Gastrocnemius medialis (tissue), 4 donors: ENCODE data around the gene ACTN3. TPM values are rescaled to one million over a fixed set of nuclear protein-coding genes. Genes with fewer than 3 reads are reported as not detected.

Experiments
- ATAC-seq, 2 donors: fragments of 150-250 bp; one replicate each; pipeline ENCODE4 v1.9.1; 2016
- DNase-seq, 2 donors: peaks; one replicate each; pipeline ENCODE4 v3.0.0-alpha.2; 2019
- H3K27ac ChIP-seq, 4 donors: fragments of 200-600 bp; sonication (generic); 1 replicate in 1 of 4; 2 replicates in 3 of 4; pipeline ENCODE4 v1.5.1; 2016 to 2018; ENCODE audit warnings: mild to moderate bottlenecking in 2 of 4, moderate library complexity in 1 of 4
- H3K27me3 ChIP-seq, 3 donors: fragments of 200-600 bp; sonication (generic) in 2 of 3; 1 replicate in 1 of 3; 2 replicates in 2 of 3; pipeline versions ENCODE4 v1.5.1 to v1.6.0; 2016 to 2019; ENCODE audit warnings: mild to moderate bottlenecking in 1 of 3, moderate library complexity in 1 of 3
- H3K36me3 ChIP-seq, 2 donors: fragments of 200-600 bp; sonication (generic) in 1 of 2; one replicate each; pipeline ENCODE4 v1.5.1; 2017 to 2018
- H3K4me1 ChIP-seq, 2 donors: fragments of 200-600 bp; sonication (generic) in 1 of 2; one replicate each; pipeline ENCODE4 v1.5.1; 2016 to 2017; ENCODE audit warnings: mild to moderate bottlenecking in 2 of 2
- H3K4me3 ChIP-seq, 4 donors: fragments of 200-600 bp; sonication (generic) in 3 of 4; 1 replicate in 1 of 4; 2 replicates in 3 of 4; pipeline ENCODE4 v1.5.1; 2016 to 2019; ENCODE audit warnings: mild to moderate bottlenecking in 2 of 4
- H3K9me3 ChIP-seq, 3 donors: fragments of 200-600 bp; sonication (generic) in 2 of 3; 1 replicate in 1 of 3; 2 replicates in 2 of 3; pipeline ENCODE4 v1.5.1; 2016 to 2019
- POLR2A ChIP-seq, 2 donors: fragments of 450-650 bp; IDR thresholded peaks; one replicate each; pipeline ENCODE4 v1.6.1; 2017; ENCODE audit warnings: antibody characterized with exemption in 2 of 2, mild to moderate bottlenecking in 2 of 2, moderate library complexity in 2 of 2
- in situ Hi-C, 4 donors: fragments of 200-750 bp; cut with MboI; loops; one replicate each; pipeline versions ENCODE4 v1.15.0 to v1.8.0; 2017; ENCODE audit warnings: low sequenced_read_pairs in 4 of 4
- intact Hi-C: fragments of 100-400 bp; cut with DNase I; formaldehyde crosslinking; loops from one replicate; pipeline ENCODE4 v1.15.1; 2023; ENCODE audit warnings: low total_unique reads
- total RNA-seq, 4 donors: library from RNA; depleted of rRNA; stranded (reverse); fragments of >200 nt; gene quantifications; one replicate each; pipeline versions ENCODE4 v1.1.0 to v1.2.3, GENCODE V29; 2016
- TF ChIP-seq, protein P1 (sequence below), 5 experiments: fragments of 450-650 bp in 3 of 5; fragments of 200-600 bp in 2 of 5; sonication (generic) in 2 of 5; IDR thresholded peaks in 4 of 5; conservative IDR thresholded peaks in 1 of 5; 1 replicate in 4 of 5; 2 replicates in 1 of 5; pipeline ENCODE4 v1.5.1; 2016 to 2019; ENCODE audit warnings: antibody characterized with exemption in 5 of 5, mild to moderate bottlenecking in 3 of 5, moderate library complexity in 3 of 5

ACTN3 gene
- total RNA-seq, 4 donors from 2014 or later = 0.85 to 2.4 (median 1.2) TPM

DNA sequence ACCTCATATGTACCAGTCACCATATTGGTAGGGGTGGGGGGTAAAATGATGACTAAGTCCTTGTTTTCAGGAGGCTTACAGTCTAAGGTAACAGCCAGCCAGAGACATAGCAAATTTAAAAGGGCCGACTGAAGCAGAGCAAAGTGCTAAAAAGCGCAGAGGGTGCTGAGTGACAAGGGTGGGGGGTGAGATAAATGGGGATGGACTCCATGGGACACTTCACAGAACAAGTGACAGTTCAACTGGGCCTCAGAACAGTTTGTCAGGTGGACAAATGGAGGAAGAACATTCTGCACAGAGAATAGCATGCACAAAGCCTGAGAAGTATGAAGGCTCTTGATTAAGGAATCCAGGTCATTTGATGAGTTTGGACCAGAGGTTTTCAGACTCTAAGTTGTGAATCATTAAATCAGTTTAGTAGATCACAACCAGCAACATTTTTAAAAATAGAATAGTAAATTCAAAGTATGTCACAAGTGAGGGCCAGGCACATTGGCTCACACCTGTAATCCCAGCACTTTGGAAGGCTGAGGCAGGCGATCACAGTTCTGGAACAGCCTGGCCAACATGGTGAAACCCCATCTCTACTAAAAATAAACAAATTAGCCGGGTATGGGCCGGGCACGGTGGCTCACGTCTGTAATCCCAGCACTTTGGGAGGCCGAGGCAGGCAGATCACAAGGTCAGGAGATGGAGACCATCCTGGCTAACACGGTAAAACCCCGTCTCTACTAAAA is 22.2 kb upstream of the ACTN3 start:
- Histone ChIP-seq H3K27ac (peak overlapping the region in 3 of 4 donors; percentile 69 to 82 (median 75)), H3K4me1 (peaks cover 0 to 12% of the 10 kb centered on the region in 2 donors), H3K27me3 (no peaks in the 10 kb centered on the region), H3K36me3 (peaks cover 0 to 40% of the 10 kb centered on the region in 2 donors), H3K9me3 (no peaks in the 10 kb centered on the region), H3K4me3 (no peak overlapping the region)
- intact Hi-C loops (loop anchor here (1.0 kb wide), 1 partner anchor 22 kb away; the partner anchor contains the start of genes ACTN3 and ZDHHC24), in situ Hi-C loops (no loop called here)
- peak in 1 of 2 donors; percentile 88 for ATAC-seq
- DNase-seq = peak in 1 of 2 donors; percentile 63
- TF ChIP-seq, protein P1, sequence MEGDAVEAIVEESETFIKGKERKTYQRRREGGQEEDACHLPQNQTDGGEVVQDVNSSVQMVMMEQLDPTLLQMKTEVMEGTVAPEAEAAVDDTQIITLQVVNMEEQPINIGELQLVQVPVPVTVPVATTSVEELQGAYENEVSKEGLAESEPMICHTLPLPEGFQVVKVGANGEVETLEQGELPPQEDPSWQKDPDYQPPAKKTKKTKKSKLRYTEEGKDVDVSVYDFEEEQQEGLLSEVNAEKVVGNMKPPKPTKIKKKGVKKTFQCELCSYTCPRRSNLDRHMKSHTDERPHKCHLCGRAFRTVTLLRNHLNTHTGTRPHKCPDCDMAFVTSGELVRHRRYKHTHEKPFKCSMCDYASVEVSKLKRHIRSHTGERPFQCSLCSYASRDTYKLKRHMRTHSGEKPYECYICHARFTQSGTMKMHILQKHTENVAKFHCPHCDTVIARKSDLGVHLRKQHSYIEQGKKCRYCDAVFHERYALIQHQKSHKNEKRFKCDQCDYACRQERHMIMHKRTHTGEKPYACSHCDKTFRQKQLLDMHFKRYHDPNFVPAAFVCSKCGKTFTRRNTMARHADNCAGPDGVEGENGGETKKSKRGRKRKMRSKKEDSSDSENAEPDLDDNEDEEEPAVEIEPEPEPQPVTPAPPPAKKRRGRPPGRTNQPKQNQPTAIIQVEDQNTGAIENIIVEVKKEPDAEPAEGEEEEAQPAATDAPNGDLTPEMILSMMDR (IDR thresholded peaks at IDR 0.05 in 4 of 5, conservative IDR thresholded peaks at IDR 0.05 in 1 of 5) = no peak
- no peak for TF ChIP-seq POLR2A (IDR thresholded peaks at IDR 0.05)

DNA sequence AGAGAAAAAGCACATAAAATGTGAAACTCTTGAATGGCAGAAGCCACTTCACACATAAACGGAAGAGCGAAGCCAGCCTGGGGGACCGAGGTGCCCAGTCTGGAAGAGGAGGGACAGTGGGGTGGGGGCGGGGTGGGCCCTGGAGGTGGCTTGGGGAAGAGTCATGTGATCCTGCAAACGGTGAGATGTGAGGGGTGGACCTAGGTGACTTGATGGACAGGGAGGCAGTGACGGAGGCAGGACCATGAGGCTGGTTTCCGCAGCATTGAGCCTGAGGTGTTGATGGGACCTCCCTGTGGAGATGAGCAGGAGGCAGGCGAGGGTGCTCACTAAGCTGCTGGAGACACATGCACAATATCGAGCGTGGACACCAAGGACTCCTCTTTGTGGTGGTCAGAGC is 17.6 kb upstream of the ACTN3 start:
- DNase-seq (no peak), ATAC-seq (no peak)
- Histone ChIP-seq H3K4me1 (peaks cover 0 to 11% of the 10 kb centered on the region in 2 donors), H3K27me3 (no peaks in the 10 kb centered on the region), H3K9me3 (no peaks in the 10 kb centered on the region), H3K27ac (no peak overlapping the region), H3K36me3 (peaks cover 0 to 7% of the 10 kb centered on the region in 2 donors), H3K4me3 (no peak overlapping the region)
- in situ Hi-C loops = no loop called here
- intact Hi-C loops = no loop called here
- no peak for TF ChIP-seq POLR2A (IDR thresholded peaks at IDR 0.05)
- TF ChIP-seq, protein P1 (IDR thresholded peaks at IDR 0.05 in 4 of 5, conservative IDR thresholded peaks at IDR 0.05 in 1 of 5) = no peak

DNA sequence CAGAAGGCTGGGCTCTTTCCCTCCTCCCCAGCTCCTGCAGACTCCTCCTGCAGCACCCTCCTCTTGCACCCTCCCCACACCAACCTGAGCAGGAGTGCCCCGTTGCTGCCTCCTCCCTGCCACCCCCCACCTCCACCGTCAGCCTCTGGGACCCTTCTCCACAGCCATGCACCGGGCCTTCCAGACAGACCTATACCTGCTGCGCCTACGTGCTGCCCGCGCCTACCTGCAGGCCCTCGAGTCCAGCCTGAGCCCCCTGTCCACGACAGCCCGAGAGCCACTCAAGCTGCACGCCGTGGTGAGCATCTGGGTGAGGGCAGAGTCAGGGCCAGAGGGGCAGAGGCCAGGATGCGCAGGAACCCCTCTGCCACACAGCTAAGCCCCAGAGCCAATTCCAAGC is 17.0 kb upstream of the ACTN3 start:
- no peak for ATAC-seq
- Histone ChIP-seq H3K9me3 (no peaks in the 10 kb centered on the region), H3K4me3 (no peak overlapping the region), H3K27me3 (no peaks in the 10 kb centered on the region), H3K36me3 (peaks cover 0 to 7% of the 10 kb centered on the region in 2 donors), H3K27ac (no peak overlapping the region), H3K4me1 (peaks cover 0 to 7% of the 10 kb centered on the region in 2 donors)
- TF ChIP-seq, protein P1 (IDR thresholded peaks at IDR 0.05 in 4 of 5, conservative IDR thresholded peaks at IDR 0.05 in 1 of 5) = no peak
- TF ChIP-seq POLR2A (IDR thresholded peaks at IDR 0.05) = no peak
- no peak for DNase-seq
- intact Hi-C loops = no loop called here
- in situ Hi-C loops = no loop called here

DNA sequence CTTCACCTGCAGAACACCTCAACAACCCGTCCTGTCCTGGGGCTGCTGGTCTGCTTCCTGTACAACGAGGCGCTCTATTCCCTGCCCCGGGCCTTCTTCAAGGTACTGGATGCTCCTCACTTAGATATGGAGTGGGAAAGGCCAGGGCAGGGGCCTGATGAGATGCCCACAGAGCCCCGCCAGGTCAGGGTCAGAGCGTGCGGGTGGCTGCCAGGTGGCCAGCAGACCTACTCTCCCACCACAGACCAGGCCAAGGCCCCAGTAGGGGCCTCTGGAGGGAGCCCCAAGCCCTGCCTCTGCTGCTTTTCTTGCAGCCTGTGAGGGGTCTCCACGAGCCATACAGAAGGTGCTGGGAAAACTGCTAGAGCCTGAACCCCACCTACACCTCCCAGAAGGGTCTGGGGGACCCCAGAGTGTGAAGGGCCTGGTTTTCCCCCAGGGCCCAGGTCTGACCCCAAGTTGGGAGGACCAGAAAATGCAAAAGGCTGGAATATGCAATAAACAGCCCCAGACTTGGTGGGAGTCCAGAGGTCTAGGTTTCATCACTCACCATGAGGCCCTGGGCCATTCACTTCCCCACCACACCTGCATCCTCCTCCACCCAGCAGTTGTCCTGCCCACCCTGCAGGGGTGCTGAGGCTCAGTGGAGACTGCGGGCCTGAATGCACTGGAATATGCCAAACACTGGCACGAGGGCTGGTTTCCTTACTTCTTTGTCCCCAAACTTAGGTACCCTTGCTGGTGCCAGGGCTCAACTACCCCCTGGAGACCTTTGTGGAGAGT is 15.6 kb upstream of the ACTN3 start:
- Histone ChIP-seq H3K36me3 (peaks cover 0 to 10% of the 10 kb centered on the region in 2 donors), H3K27ac (no peak overlapping the region), H3K27me3 (no peaks in the 10 kb centered on the region), H3K4me3 (no peak overlapping the region), H3K4me1 (no peaks in the 10 kb centered on the region), H3K9me3 (no peaks in the 10 kb centered on the region)
- no peak for DNase-seq
- in situ Hi-C loops (no loop called here), intact Hi-C loops (no loop called here)
- no peak for TF ChIP-seq POLR2A (IDR thresholded peaks at IDR 0.05)
- TF ChIP-seq, protein P1 (IDR thresholded peaks at IDR 0.05 in 4 of 5, conservative IDR thresholded peaks at IDR 0.05 in 1 of 5) = no peak
- no peak for ATAC-seq
